ENCODE results near the gene IL17F.

The IL17F gene

GRCh38 chr6:52233005-52233404 is 11.3 kb downstream of the IL17F start:
- no peak for TF ChIP-seq CTCF (IDR thresholded peaks at IDR 0.05; ENCODE audit: insufficient read depth, low read depth, low read length, missing control alignments)
- no peak overlapping the region for H3K4me3 ChIP-seq (ENCODE audit: low read length)
- no peak for DNase-seq (ENCODE audit: low read depth)

- H3K4me3 ChIP-seq (ENCODE audit: low read length): no peak overlapping the region
- TF ChIP-seq CTCF (IDR thresholded peaks at IDR 0.05; ENCODE audit: insufficient read depth, low read depth, low read length, missing control alignments): no peak
- no peak for DNase-seq (ENCODE audit: low read depth)
Measured at GRCh38 chr6:52231406-52232127, 12.7 kb downstream of the IL17F start.

GRCh38 chr6:52230685-52231084 is 13.6 kb downstream of the IL17F start:
- H3K4me3 ChIP-seq (ENCODE audit: low read length): no peak overlapping the region
- no peak for TF ChIP-seq CTCF (IDR thresholded peaks at IDR 0.05; ENCODE audit: insufficient read depth, low read depth, low read length, missing control alignments)
- DNase-seq (ENCODE audit: low read depth): no peak

GRCh38 chr6:52227495-52227894 is 16.8 kb downstream of the IL17F start:
- no peak for DNase-seq (ENCODE audit: low read depth)
- TF ChIP-seq CTCF (IDR thresholded peaks at IDR 0.05; ENCODE audit: insufficient read depth, low read depth, low read length, missing control alignments): no peak
- H3K4me3 ChIP-seq (ENCODE audit: low read length): no peak overlapping the region

- TF ChIP-seq CTCF (IDR thresholded peaks at IDR 0.05; ENCODE audit: insufficient read depth, low read depth, low read length, missing control alignments): no peak
- DNase-seq (ENCODE audit: low read depth): no peak
- H3K4me3 ChIP-seq (ENCODE audit: low read length): no peak overlapping the region
Measured at GRCh38 chr6:52221302-52221701, 23.0 kb downstream of the IL17F start.

GRCh38 chr6:52217761-52218160 is 26.5 kb downstream of the IL17F start:
- DNase-seq (ENCODE audit: low read depth): no peak
- no peak overlapping the region for H3K4me3 ChIP-seq (ENCODE audit: low read length)
- no peak for TF ChIP-seq CTCF (IDR thresholded peaks at IDR 0.05; ENCODE audit: insufficient read depth, low read depth, low read length, missing control alignments)

- DNase-seq (ENCODE audit: low read depth): no peak
- TF ChIP-seq CTCF (IDR thresholded peaks at IDR 0.05; ENCODE audit: insufficient read depth, low read depth, low read length, missing control alignments): no peak
- no peak overlapping the region for H3K4me3 ChIP-seq (ENCODE audit: low read length)
Measured at GRCh38 chr6:52216932-52217575, 27.2 kb downstream of the IL17F start.
